BJ (cell line): ENCODE data around the gene GIGYF2. TPM values are rescaled to one million over a fixed set of nuclear protein-coding genes. Genes with fewer than 3 reads are reported as not detected.
"Not testable (repeated sequence)": the region's sequence is repeated elsewhere in the genome, so short reads cannot be mapped to it uniquely, and the experiment has no call there.

ENCODE experiments used
- CTCF ChIA-PET: fragments of 350-600 bp; formaldehyde crosslinking; extraction: SDS; loops from one replicate; lab custom pipeline; 2021; ENCODE audit warnings: antibody characterized with exemption, inconsistent platforms; lab: Yijun Ruan, JAX
- POLR2A ChIA-PET: fragments of 300-600 bp; sonication (Branson Sonifier 250); formaldehyde crosslinking; extraction: SDS; loops from one replicate; lab custom pipeline; 2021; ENCODE audit warnings: antibody characterized with exemption; lab: Charles Lee
- DNase-seq: peaks from one replicate; pipeline ENCODE4 v3.0.0-alpha.2; 2011; ENCODE audit warnings: low read depth
- H3K27me3 ChIP-seq: 2 replicates; pipeline ENCODE4 v1.6.0; 2011; ENCODE audit warnings: low read length; ENCODE audit not compliant: control insufficient read depth, insufficient read depth
- H3K36me3 ChIP-seq: 2 replicates; pipeline ENCODE4 v1.5.1; 2011; ENCODE audit warnings: low read length; ENCODE audit not compliant: control insufficient read depth, insufficient read depth
- H3K4me3 ChIP-seq: 2 replicates; pipeline ENCODE4 v1.5.1; 2011; ENCODE audit warnings: low read depth, mild to moderate bottlenecking, control low read depth, low read length
- polyA plus RNA-seq: library from polyadenylated mRNA; depleted of rRNA; stranded (reverse); fragments of >200 nt; gene quantifications from 2 replicates; pipeline ENCODE4 v1.2.3, GENCODE V29; 2011
- TF ChIP-seq, protein P1 (sequence below): IDR thresholded peaks from 2 replicates; pipeline ENCODE4 v1.5.1; 2011; ENCODE audit warnings: low read depth, mild to moderate bottlenecking, control low read depth, inconsistent platforms, low read length, moderate library complexity; ENCODE audit not compliant: insufficient read depth

The GIGYF2 gene
- polyA plus RNA-seq, 1 experiment: 28.0 TPM

DNA sequence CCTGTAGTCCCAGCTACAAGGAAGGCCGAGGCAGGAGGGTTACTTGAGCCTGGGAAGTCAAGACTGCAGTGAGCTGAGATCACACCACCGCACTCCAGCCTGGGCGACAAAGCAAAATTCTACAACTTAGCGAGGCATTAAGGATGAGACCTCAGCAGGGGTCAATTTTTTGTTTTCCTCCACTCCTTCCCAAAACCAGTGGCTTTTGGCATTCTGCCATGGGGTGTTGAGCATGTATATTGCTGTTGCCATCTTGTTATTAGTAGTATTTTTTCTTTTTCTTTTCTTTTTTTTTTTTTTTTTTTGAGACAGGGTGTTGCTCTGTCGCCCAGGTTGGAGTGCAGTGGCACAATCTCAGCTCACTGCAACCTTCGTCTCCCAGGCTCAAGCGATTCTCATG is 8.9 kb upstream of the GIGYF2 start:
- no peak for DNase-seq
- ChIA-PET CTCF (no interaction called here), POLR2A (no interaction called here)
- TF ChIP-seq, protein P1, sequence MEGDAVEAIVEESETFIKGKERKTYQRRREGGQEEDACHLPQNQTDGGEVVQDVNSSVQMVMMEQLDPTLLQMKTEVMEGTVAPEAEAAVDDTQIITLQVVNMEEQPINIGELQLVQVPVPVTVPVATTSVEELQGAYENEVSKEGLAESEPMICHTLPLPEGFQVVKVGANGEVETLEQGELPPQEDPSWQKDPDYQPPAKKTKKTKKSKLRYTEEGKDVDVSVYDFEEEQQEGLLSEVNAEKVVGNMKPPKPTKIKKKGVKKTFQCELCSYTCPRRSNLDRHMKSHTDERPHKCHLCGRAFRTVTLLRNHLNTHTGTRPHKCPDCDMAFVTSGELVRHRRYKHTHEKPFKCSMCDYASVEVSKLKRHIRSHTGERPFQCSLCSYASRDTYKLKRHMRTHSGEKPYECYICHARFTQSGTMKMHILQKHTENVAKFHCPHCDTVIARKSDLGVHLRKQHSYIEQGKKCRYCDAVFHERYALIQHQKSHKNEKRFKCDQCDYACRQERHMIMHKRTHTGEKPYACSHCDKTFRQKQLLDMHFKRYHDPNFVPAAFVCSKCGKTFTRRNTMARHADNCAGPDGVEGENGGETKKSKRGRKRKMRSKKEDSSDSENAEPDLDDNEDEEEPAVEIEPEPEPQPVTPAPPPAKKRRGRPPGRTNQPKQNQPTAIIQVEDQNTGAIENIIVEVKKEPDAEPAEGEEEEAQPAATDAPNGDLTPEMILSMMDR: no peak
- H3K4me3 ChIP-seq: no peak overlapping the region
- no peaks in the 10 kb centered on the region for H3K27me3 ChIP-seq
- no peaks in the 10 kb centered on the region for H3K36me3 ChIP-seq

GRCh38 chr2:232689152-232689910 is 7.8 kb upstream of the GIGYF2 start:
- H3K36me3 ChIP-seq: no peaks in the 10 kb centered on the region
- no peaks in the 10 kb centered on the region for H3K27me3 ChIP-seq
- ChIA-PET CTCF (no interaction called here), POLR2A (no interaction called here)
- no peak overlapping the region for H3K4me3 ChIP-seq
- DNase-seq: peak; percentile 14
- TF ChIP-seq, protein P1: no peak

DNA sequence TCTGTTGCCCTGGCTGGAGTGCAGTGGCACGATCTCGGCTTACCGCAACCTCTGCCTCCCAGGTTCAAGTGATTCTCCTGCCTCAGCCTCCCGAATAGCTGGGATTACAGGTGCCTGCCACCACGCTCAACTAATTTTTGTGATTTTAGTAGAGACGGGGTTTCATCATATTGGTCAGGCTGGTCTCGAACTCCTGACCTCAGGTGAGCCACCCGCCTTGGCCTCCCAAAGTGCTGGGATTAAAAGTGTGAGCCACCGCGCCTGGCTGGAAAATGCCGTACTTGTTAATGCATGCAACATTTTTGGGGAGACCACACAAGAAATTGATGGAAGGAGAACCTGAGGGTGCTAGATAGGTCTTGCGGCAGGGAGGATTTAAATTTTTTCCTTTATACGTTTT is 6.0 kb upstream of the GIGYF2 start:
- CTCF ChIA-PET: interaction anchor here (0.7 kb wide), 1 partner anchor 1862 kb away, joined by 3 read pairs; no protein-coding TSS in a partner anchor
- H3K27me3 ChIP-seq, H3K36me3 ChIP-seq, POLR2A ChIA-PET, H3K4me3 ChIP-seq, DNase-seq: not testable (repeated sequence)

GRCh38 chr2:232693344-232693743 is 3.8 kb upstream of the GIGYF2 start:
- ChIA-PET POLR2A (no interaction called here), CTCF (interaction anchor here (1.4 kb wide), 1 partner anchor 11 kb away, joined by 4 read pairs; no protein-coding TSS in a partner anchor)
- no peak for DNase-seq

GRCh38 chr2:232696609-232697058 is 497 bp upstream of the GIGYF2 start:
- no peaks in the 10 kb centered on the region for H3K36me3 ChIP-seq
- TF ChIP-seq, protein P1: no peak
- CTCF ChIA-PET: interaction anchor here (0.8 to 1.0 kb wide), 2 partner anchors 11 to 86 kb away, joined by 3 read pairs; no protein-coding TSS in a partner anchor
- H3K27me3 ChIP-seq: no peaks in the 10 kb centered on the region
- POLR2A ChIA-PET: no interaction called here
- H3K4me3 ChIP-seq: peak overlapping the region; percentile 94
- no peak for DNase-seq

More at GRCh38 chr2:232693344-232693743, 3.8 kb upstream of the GIGYF2 start:
- no peak overlapping the region for H3K4me3 ChIP-seq
- TF ChIP-seq, protein P1: no peak
- H3K36me3 ChIP-seq: no peaks in the 10 kb centered on the region
- no peaks in the 10 kb centered on the region for H3K27me3 ChIP-seq
